NCI-H2227 (cell line): Measurements from ENCODE around the gene RGS3.
"Not testable (repeated sequence)": the region's sequence is repeated elsewhere in the genome, so short reads cannot be mapped to it uniquely, and the experiment has no call there.

Experiments used
- DNase-seq: peaks from one replicate; lab custom pipeline; 2025; ENCODE audit not compliant: unreplicated experiment; lab: John Stamatoyannopoulos, UW

Gene RGS3

DNA sequence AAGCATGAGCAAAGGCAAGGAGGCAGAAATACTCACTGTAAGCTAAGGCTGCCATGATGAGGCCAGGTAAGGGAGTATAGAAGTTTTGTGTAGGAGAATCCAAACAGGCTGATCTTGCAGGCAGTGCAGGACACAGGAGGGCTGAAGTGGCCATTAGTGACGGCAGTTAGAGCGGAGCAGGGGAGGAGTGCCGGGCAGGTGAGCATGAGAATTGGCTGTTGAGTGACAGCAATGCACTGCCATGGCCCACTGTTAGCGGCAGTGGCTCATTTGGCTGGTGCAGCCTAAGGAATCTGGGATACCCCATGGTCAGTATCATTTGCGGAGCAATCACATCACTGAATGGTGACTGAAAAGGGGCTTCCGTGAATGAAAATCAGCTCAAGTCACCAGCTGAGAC is 22.8 kb downstream of the RGS3 start:
- DNase-seq: no peak

DNA sequence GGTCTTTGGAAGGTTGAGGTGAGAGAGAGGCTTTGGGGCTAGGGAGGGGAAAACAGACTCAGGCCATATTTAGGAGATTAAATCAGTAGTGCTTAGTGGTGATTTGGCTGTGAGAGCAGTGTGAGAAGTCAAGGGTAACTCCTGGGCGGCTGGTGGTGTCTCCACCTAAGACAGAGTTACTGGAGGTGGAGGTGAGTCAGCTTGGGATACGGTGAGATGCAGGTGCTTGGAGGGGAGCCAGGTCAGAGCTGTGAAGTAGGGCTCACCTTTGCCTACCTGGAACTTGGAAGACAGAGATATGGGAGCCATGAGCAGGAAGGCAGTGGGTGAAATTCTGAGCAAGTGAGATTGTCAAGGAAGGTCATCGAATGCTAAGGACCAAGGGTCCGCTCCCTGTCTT is 24.5 kb downstream of the RGS3 start:
- no peak for DNase-seq

DNA sequence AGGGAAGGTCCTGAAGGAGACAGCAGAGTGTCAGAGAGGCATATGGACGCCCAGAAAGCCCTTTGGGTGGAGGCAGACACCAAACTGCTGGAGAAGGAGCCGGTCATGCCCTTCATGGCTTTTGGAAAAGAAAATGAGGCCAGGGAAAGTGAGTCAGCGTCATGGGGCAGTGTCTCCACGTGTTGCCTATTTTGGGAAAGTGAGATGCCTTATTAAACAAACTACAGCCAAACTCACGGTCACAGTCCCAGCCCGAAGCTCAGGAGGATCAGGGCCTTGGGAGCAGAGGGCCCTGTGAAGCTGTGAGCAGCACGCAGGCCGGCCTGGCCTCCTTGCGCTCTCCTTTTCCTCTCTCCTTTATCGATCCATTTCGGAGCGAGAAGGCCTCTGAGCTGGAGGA is 25.0 kb downstream of the RGS3 start:
- no peak for DNase-seq

DNA sequence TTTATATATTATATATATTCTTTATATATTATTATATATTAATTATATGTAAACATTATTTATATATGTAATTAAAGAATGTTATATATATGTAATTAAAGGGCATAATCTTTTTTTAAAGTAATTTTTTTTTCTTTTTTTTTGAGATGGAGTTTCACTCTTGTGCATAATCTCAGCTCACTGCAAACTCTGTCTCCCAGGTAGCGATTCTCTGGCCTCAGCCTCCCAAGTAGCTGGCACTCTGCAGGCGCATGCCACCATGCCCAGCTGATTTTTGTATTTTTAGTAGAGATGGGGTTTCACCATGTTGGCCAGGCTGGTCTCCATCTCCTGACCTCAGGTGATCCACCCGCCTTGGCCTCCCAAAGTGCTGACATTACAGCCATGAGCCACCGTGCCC is 27.6 kb downstream of the RGS3 start:
- not testable (repeated sequence) for DNase-seq

DNA sequence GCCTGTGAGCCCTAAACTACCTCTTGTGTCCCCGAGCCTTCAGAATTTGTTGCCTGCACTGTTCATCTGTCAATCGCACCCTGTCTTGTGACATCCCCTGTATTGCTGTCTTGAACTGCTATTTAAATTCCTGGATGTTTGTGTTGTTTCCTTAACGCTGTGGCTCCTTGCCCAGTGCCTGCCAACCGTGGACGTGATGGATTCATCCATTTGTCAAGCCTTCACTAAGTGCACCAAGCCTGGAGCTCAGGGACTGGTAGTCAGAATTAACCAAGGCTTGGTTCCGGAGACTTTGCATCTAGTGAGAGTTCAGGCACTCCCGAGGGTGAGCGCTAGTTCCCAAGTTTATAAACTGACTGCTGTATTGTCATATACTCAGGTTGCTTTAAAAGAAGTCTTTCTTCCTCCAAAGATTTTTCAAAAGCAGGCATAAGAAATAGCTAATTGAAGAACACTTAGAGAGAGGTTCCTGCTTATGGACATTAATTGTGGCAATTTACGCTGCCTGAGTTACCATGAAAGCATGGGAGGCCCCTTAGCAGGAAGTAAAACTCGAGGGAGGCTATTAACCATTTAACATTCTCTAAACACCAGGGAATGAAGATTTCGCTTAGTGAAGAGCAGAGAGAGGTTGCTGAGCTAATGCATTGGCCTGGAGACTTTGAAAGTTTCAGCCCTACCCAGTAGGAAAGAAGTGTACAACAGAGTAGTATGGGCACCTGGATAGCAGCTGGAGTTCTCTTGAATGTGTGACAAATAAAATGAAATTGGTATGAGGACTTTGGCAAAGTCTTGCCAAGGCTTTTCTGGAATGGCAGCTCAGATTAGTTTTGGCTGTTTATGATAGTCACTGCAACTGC is 29.0 kb downstream of the RGS3 start:
- peak; percentile 40 for DNase-seq

DNA sequence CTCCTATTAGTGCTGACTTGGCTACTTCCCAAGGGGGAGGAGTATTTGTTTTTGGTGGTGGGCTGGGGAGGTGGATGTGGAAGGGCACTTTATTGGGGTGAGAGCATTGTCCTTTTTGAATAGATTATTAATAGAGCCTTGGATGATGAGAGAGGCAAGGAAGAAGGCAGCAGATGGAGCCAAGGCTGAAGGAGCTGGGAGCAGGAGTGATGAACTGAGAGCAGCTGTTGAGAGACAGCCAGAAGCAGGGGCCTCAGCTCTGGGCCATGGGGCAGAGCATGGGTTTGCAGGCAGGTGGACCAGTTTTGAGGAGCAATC is 29.6 kb downstream of the RGS3 start:
- no peak for DNase-seq

DNA sequence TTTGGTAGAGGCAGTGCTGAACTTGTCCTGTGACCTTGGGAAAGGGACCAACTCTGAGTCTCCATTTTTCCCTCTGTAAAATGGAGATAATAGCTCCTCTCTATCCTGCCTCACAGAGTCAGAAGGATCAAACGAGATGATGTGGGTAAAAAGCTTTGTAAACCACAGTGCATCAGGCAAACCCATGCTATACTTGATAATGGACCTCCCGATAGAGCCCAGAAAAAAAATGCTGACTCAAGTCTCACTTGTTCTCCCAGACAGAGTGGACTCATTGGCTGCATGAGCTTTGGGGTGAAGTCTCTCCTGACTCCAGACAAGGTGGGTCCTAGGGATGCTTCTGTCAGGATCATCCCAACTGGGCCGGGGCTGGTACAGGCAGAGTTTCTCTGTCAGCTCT is 32.0 kb downstream of the RGS3 start:
- DNase-seq: no peak

DNA sequence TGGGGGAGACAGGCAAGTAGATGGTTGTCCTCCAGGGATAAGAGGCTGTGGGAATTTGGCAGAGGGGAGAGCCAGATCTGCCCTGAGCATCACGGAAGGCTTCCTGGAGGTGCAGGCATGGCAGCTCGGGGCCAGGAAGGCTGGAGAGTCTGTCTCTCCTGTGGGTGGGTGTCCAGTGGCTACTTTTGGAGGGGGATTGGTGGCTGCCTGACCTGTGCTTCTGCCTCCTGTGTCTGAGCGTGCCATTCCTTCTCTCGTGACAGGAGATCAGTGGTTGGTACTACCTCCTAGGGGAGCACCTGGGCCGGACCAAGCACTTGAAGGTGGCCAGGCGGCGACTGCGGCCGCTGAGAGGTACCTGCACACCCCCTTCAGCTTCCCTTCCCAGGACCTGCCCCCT is 33.5 kb downstream of the RGS3 start:
- no peak for DNase-seq

DNA sequence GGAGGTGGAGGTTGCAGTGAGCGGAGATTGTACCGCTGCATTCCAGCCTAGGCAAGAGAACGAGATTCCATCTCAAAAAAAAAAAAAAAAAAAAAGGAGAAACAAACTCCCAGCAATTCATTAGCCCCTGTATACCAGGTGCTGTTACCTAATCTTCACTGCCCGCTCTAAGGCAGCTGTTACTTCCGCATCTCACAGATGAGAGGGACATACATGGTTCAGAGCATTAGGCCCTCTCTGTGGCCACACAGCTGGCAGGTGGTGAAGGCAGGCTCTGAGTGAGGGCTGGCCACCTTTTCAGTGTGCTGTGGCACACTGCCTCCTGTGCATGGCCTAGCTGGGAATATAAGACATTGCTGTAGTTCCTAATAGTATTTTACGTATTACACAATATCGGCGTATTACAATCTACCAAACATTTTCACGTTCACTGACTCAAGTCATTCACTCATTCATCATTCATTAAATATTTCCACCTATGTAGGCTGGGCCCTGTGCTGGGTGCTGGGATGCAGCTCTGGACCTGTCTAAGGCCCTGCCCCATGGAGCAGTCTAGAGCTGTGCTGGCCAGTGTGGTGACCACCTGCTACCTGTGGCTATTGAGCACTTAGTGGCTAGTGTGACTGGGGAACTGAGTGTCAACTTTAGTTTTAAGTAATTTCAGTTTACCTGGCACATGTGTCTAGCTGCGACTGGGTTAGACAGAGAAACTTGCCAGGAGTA is 35.8 kb downstream of the RGS3 start:
- DNase-seq: no peak

DNA sequence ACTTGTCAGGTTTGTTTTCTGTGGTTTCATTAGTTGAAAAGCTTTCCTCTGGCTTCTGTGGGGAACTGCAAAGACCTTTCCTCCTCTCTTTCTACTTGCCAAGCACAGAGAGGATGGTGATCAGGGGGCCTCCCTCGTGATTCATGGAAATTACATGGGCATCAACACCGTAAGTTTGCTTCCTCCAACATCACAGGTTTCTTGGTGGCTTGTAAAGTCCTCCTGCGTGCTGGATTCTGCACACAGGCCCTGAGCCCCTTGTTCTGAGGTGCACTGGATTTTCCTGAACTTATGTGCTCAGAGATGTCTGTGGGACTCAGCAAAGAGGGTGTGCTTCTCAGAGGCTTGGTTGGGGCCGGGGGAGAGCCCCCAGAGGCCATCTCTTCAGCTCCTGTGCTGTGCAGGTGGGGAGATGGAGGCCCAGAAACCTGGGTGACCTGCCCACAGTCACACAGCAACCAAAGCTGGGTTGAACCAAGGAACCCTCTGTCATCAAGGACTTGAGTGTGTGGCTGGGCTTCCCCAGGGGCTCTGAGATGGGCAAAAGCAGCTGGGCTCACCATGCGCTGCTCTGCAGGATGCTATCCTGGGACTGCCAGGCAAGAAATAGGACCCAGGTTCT is 36.5 kb downstream of the RGS3 start:
- DNase-seq: no peak

DNA sequence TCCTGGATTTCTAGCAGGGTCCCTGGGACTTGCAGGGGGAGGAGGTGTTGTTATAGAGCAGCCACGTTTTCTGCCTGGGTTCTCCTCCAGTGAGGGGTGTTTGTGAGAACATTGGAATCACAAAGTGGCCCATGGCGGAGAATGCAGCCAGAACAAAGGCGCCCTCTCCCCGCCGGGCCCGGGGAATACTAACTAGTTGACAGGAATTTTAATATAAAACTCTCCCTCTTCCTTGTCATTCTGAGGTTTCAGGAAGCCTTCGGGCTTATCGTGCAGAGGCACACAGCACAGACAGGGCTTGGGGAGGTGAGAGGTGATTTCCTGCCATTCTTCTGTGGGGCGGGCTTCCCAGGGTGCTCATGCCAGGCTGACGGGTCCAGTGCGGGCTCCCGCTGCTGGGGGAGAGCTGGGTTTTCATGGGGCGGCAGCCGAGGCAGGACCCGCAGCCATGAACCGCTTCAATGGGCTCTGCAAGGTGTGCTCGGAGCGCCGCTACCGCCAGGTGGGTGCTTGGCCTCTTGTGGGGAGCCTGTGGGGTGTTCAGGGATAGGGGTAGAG is 37.7 kb downstream of the RGS3 start:
- DNase-seq: no peak

DNA sequence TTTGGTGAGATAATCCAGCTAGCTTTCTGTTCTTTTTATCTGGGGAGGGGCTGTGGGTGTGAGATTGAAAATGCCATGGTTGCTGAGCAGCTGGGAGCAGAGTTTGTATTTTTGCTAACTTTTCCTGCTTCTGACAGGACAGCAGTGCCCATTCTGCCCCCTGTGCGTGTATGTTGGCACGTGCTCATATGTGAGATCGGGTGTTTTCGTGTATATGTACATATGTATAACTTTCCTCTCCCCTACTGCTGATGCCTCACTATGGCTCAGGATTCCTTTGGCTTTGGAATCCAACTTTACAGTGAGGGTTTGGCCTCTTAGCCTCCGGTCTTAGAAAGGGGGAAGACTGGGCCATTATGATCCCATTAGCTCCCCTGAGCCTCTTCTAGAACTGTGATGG is 38.3 kb downstream of the RGS3 start:
- no peak for DNase-seq

DNA sequence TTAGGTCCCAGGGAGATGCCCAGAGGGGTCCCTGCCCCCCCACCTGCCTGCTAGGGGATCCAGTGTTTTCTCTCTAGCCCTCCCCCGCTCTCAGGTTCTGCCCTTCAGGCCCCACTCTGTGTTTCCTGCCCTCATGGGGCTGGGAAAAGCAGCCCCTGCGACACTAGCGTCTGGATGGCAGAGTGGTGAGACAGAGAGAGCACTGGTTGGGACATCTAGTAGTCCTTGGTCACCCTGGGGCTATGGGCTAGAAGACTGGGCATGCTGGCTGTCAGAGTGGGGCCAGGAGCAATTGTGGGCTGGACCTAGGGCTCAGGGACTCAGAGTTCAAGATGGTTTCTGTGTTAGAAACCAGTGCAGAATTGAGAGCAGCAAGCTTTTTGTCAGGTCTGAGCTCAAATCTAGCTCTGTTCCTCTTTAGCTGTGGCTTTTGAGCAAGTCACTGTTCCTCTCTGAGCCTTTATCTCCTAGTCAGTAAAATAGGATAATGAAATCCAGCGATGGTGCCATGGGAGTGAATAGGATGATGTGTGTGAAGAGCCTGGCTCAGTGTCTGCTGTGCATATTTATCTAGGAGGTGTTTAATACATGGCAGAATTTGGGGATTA is 39.0 kb downstream of the RGS3 start:
- no peak for DNase-seq

DNA sequence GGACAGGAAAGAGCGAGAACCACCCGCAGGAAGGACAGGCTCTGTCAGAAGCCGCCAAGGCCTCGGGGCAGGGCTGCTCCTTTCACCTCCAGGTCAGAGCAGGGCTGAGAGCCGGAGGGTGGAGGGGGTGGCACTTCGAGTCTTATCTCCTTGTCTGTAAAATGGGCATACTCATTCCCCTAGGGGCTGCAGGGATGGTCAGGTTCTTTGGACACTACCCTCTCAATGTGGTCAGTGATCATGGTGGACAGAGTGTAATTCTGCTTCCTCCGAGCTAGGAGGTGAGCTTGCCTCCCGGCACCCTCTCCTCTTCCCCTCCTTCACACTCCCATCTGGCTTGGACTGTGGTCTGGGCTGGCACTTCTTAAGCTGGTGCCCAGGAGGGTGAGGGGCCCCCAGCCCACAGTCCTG is 39.6 kb downstream of the RGS3 start:
- no peak for DNase-seq

DNA sequence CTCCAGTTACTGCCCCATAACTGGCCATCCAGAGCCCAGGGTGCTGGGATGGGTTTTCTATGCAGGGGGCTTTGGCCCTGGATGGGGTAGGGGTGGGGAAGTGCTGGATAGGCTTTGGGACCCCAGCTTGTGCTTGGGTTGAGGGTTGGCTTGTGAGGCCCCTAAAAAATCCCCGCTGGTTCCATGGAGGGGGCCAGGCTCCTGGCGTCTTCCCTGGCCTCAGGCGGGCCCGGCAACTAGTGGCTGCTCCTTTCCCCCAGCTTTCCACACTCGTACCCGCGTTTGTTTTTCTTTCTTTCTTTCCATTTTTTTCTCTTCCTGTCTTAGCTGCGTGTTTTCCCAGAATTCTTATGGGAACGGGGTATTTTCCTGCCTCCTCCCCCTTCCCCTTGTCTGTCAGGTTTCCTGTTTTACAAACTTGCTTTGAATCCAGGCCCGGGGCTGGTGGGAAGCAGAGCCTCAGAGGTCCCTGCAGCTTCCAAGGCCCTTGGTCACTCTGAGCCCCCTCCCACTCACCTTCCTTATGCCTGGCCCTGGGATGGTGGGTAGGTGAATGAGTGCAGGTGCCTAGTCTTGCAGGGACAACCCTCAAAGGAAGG is 40.2 kb downstream of the RGS3 start:
- no peak for DNase-seq

DNA sequence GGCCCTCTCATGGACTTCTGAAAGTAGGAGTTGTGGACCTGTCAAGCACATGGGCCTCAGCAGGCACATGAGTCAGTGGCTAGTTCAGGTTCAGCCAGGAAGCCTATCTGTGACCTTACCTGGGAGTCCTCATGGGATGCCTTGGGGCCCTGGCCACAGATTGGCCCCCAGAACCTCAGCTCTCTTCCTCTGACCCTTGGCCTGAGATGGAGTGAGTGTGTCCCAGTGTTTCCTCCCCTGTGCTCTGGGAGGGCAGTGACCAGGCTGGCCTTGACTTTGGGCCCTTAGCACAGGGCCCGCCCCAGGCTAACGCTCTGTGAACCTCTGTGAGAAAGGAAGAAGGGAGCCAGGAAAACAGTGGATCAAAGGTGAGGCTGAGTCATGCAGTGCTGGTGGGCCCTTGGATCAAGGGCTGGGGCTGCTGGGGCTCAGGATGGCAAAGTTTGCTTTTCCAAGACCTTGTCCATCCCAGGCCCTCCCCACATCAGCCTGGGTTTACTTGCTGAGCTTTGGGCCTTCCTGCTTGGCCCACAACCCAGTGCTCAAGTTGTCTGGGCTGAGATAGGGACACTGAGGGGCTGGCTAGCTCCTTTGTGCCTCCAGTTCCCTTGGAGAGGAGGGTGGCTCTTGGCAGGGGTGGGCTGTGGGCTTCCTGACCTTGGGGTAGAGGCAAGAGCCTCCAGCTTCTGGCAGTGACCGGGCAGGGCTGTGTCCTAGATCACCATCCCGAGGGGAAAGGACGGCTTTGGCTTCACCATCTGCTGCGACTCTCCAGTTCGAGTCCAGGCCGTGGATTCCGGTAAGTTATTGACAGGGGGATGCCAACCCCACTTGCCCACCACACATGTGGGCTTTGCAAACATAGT is 41.4 kb downstream of the RGS3 start:
- DNase-seq: no peak

DNA sequence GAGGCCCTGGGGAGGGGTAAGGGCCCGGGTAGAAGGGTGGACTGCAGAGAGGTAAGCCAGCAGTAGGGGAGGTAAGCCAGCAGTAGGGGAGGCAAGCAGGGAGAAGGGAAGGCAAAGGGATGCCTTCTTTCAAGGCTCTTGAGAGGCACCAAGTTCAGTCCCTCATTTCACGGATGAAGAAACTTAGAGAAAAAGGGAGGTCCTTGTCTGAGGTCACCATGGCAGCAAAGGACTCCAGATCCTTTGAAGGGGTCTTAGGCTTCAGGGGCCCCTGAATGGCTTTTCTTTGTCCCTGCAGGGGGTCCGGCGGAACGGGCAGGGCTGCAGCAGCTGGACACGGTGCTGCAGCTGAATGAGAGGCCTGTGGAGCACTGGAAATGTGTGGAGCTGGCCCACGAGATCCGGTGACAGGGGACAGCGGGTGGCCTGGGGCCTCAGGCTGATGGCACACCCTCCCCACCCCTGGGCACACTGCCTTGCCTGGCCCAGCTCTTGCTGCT is 42.6 kb downstream of the RGS3 start:
- no peak for DNase-seq

DNA sequence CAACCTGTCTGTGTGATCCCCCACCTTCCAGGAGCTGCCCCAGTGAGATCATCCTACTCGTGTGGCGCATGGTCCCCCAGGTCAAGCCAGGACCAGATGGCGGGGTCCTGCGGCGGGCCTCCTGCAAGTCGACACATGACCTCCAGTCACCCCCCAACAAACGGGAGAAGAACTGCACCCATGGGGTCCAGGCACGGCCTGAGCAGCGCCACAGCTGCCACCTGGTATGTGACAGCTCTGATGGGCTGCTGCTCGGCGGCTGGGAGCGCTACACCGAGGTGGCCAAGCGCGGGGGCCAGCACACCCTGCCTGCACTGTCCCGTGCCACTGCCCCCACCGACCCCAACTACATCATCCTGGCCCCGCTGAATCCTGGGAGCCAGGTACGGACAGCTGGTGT is 43.7 kb downstream of the RGS3 start:
- no peak for DNase-seq

DNA sequence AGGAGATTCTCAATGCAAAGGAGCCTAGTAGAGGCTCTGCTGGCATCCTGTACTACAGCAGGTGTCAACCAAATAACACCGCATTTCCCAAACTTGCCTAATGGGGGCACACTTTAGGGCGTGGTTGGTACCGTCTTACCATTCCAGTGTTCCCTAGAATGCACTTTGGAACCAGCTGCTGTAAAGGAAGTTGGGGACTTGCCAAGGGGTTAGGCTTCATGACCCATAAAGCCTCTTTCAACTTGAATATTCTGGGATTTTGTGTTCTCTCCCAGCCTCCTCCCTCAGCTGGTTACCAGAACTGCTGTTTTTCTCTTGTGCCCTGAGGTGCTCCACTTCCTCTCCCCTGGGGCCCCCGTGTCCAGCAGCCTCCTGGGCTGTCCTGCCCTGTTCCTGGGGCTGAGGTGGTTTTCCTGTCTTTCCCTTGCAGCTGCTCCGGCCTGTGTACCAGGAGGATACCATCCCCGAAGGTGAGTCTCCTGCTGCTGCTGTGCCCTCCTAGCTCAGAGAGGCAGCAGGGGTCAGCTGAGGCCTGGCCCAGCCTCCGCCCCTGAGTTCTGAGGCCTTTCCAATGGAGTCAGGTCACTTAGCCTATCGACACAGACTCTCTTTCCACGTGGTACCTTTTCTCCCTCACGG is 44.7 kb downstream of the RGS3 start:
- DNase-seq: no peak

DNA sequence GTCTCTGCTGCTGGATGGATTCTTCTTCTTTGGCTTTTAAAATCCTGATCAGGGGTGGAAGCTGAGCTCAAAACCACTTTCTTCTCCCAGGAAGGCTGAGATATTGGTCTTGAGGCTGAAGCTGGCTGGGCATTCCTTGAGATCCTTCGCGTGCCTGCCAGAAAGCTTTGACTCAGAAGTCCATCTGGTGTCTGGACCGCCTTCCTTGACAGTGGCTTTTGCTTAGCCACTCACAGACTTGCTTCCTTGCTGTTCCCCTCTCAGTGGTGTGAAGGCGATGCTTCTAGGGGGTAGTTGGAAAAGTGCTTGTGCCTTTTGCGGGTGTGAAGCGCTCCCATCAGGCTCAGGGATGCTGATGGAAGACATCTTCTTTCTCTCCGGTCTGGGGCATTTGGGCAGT is 45.9 kb downstream of the RGS3 start:
- no peak for DNase-seq
